NCI-H526 (cell line): ENCODE results near the gene SERPINB10.
A peak's percentile ranks its signal among the peaks of the same experiment; 100 is the strongest.

Experiments used
- DNase-seq, 2 experiments: peaks; one replicate each; lab custom pipeline; 2025; lab: John Stamatoyannopoulos, UW

SERPINB10 gene

GRCh38 chr18:63947051-63947790 lies 39.5 kb downstream of the SERPINB10 start:
- DNase-seq, result no peak

DNA sequence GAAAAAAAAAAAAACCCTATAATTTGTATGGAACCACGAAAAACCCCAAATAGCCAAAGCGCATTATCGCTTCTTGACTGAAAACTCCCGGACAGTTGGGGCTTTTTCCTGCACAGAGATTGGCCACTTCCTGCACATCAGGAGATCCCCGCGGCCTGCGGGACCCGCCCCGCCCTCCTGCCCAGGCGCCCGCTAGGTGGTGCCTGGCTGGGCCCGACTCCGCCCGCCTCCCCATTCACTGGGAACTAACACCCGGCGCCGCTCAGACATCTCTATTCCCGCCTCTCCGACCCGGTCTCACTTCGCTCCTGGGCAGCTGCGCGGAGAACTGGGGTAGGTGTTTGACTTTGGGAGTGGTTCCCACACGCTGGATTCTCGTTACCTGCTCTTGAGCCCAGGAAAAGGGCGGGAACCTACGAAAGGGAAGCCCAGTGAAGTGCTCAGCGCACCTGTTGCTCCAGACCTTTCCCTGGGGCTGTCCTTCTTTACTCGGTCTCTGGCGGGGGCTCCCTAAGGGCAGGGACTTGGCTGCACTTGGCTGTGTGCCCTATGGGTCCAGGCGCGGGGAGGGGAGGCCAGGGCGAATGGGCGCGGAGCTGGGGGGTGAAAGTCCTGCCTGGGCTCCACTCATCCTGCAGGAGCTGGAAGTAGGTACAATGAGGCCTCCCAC lies 41.4 kb downstream of the SERPINB10 start, which contains the start of gene HMSD:
Gene HMSD (plus strand): TSS at position 234 of the 670 bp plus-strand sequence. CDS start 4,155 bp downstream, outside the sequence.
- DNase-seq, result peak in 1 of 2 experiments; percentile 5

DNA sequence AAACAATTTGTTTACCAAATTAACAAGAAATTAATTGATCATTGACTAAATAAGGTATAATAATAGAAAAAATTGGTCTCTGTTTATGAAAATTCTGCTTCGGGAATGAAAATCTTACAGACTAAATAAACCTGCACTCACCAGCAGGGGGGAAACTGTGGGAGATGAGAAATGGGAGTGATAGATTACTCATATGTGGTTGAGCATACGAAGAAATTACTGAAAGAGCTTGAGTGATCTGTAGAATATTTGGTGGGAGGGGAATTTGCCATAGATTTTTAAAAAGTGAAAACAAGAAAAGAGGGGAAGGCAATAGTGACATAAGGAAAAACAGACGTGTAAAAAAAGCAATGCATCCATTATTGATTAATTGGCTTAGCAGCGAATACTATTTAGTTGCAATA lies 43.5 kb downstream of the SERPINB10 start:
- DNase-seq, result no peak

GRCh38 chr18:63953811-63954210 lies 46.1 kb downstream of the SERPINB10 start:
- no peak for DNase-seq

GRCh38 chr18:63956755-63957154 lies 49.0 kb downstream of the SERPINB10 start:
- DNase-seq, result no peak

DNA sequence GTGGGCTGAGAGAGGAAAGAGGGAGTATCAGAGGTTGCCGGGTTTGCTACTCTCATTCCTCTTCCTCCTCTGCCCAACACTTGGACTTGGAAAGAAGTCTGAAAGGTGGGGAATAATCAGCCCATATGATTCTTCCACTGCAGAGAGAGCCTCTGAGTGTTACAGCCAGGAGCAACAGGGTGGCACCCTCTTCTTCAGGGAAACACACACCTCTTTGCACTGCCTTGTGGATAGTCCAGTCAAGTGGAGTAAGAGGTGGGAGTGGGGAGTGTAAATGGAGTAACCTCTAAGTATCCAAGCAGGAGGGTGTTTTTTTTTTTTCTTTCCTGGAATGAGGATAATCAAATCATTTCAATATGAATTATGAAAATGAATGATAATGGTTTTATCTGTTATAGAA lies 53.1 kb downstream of the SERPINB10 start:
- DNase-seq, result no peak

GRCh38 chr18:63961435-63961980 lies 53.8 kb downstream of the SERPINB10 start:
- no peak for DNase-seq

DNA sequence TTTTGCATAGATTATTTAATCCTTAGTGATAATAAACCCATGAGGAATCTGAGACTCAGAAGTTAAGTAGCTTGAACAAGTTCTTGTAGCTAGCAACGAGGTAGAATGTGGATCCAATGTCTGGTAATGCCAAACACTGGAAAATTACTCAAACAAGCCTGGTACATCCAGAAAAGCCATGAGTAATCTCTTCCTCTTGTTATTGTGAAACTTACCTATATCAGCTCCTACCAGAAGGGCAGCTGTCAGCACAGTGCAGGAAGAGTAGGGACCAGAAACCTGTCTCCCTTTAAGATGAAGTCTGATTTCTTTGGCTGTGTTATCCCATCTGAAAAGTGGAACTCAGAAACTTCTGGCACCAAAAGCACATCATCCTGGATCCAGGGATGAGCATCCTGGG lies 54.4 kb downstream of the SERPINB10 start:
- no peak for DNase-seq

- peak in 1 of 2 experiments; percentile 30 for DNase-seq
Measured at GRCh38 chr18:63963615-63964256, 56.0 kb downstream of the SERPINB10 start.

DNA sequence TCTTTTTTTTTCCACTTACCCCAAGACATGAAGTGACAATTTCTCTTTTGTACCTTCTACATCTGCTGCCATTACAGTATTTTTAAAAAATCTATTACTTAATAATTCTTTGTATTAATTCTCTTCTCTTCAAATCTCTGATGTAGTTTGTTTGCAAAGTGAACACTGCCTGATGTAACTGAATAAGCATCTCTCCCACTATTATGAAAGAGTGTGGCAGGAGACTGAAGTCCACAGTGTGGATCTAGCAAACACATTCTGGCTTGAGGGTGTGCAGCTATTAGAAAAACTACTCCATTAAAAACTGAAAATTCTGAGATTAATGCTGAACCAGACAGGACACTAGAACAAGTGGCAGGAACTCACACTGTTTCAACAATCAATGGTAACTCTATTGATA lies 57.1 kb downstream of the SERPINB10 start:
- no peak for DNase-seq

DNA sequence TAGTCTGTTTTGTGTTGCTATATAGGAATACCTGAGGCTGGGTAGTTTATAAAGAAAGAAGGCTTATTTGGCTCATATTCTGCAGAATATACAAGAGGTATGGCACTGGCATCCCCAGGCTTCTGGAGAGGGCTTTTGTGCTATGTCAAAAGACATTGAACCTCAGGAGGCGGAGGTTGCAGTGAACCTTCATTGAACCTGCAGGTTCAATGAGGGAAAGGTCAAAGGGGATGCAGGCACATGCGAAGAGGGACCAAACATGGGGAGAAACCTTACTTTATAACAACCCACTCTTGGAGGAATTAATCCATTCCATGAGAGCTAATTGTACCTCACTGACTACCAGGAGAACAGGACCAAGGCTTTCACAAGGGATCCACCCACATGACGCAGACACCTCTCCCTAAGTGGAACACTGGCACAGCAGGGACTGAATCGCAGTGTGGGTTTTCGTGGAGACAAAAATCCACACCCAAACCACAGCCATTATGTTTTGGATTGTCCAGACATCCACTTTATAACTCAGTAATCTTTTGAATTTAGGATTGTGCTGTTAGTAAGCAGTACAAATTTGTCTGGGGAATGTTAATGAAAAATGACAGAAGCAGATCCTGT lies 58.1 kb downstream of the SERPINB10 start:
- no peak for DNase-seq

DNA sequence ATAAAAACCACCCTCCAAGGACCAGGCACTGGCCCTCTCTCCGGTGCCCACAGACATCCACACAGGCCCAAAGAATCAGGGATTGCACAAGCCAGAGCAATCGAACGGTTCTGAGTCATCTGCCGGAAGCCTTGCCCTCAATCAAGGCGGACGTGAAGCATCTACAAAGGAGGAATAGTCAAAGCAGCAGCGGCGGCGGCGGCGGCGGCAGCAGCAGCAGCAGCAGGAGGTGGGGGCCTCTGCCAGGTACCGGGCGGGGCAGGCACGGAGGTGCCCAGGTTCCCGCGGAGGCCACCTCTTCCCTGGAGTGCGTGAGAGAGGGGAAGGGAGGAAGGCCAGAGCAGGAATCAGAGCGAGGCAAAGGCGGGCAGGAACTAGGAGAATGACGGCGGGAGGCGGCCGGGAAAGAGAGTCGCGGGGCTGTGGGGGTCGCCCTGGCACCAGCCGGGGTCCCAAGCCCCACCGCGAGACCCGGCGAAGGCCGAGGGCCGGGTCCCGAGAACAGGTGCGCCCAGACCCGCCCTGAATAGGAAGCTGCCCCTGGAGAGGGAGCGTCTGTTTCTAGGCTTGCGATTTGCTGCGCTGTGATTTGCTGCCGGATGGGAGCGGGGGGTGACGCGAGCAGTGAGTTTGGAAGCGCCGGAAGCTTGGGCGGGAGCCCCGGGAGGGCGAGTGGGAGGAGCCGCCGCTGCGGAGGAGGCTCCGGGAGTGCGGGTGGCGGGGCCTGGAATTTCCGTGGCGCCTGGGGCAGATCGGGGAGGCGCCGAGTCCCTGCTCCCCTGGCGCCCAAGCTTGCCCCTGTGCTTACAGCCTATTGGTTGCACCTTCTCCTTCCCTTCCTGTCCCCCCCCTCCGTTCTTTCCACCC lies 62.4 kb downstream of the SERPINB10 start, which contains the start of gene SERPINB8:
Gene SERPINB8 (plus strand): TSS at position 140 of the 867 bp plus-strand sequence. CDS start 8,228 bp downstream, outside the sequence.
- DNase-seq, result peak; percentile 11 to 67

DNA sequence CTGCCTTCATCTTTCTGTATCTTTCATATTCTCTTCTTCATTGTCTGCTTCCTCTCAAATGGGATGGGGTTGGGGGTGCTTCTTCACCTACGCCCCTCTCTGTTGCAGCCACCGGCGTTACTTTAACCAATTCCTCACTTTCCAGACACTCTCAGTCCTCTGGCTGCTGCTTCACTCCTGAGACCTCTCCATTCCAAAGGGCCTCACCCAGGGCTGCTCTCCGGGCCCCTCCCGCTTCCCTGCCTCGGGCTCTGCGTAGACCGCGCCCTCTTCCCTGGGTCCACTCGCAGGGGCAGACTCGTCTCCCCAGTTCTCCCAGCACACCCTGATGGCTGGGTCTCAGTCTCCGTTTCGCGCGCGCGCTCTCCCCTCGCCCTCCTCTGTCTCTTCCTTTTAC lies 63.0 kb downstream of the SERPINB10 start:
- DNase-seq, result no peak

DNA sequence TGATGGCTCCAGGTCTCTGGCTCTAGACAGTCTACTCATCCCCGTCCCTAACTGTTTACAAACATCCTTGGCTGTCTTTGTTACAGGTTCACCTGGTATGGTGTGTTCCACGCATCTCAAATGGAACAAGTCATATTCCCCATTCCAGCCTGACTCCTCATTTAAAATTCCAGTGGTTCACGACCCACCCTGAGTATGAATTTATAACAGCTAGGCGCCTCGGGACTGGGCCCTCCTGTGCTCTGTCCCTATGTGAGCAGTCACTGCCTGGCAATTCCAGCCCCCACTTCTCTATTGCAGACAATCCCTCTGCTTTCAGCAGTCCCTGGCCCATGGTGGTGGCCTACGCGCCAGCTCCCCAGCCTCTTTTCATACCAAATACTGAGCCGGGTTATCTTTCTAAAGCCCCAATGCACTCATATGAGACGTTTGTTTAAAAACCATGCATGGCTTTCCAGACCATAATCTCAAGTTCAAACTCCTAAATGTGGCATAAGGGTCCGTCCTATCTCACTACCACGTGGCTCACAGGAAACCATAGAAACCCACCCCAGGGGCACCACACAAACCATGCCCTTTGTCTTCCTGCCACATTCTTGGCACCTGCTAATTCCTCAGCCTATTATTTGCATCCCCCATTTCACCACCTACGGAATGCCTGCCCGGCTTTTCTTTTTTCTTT lies 63.7 kb downstream of the SERPINB10 start:
- no peak for DNase-seq

- no peak for DNase-seq
Measured at GRCh38 chr18:63972002-63972376, 64.2 kb downstream of the SERPINB10 start.

- DNase-seq, result no peak
Measured at GRCh38 chr18:63974991-63975390, 67.2 kb downstream of the SERPINB10 start.

DNA sequence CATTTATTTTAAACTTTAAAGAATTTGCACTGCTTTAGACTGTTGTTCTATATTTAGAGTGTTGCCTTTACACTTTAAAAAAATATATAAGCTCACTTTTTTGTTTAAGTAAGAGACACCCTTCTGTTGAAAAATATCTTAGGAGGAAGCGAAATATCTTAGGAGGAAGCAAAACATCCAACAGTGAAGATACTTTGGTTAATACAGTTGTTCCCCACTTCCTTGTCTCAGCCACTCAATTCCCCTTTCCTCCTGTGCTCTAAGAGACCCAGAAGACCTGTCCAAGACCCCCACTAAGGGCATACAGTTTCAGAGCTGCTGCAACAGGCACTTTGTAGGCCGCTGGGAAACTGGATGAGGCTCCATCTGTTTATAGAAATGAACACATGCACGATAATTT lies 67.9 kb downstream of the SERPINB10 start:
- DNase-seq, result no peak

DNA sequence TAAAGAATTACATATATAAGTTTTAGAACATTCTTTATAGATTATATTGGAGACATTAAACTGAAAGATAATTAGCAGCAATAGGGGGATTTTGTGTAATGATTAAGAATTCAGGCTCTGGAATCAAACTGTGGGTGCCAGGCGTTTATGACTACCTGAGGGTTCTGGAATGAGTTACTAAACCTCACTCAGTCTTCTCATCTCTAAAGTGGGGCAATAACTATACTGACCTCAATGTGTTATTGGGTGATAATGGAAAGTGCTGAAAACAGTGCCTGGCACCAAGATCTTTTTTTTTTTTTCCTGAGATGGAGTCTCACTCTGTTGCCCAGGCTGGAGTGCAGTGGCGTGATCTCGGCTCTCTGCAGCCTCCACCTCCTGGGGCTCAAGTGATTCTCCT lies 69.3 kb downstream of the SERPINB10 start:
- DNase-seq, result no peak

GRCh38 chr18:63979409-63979920 lies 71.7 kb downstream of the SERPINB10 start:
- peak in 1 of 2 experiments; percentile 53 for DNase-seq

DNA sequence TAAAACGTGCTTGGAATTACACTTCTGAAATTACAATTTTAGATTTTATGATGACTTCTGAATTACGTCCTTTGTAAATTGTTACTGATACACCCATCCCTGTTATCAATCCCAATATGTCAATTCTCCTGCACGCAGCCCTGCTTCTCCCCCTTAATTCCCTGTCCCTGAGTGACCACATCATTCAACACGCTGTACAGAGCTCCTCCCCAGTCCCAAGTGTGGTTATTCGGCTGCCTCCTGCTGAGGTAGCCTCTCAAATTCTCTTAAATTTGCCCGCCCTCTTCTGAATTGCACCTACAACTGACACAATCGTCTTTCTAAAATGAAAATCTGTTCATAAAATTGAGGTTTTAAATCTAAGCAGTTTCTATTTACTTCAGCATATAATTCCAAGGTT lies 72.3 kb downstream of the SERPINB10 start:
- no peak for DNase-seq
